ENCODE data around the gene ACBD3.
A peak's percentile ranks its signal among the peaks of the same experiment; 100 is the strongest.

The ACBD3 gene

DNA sequence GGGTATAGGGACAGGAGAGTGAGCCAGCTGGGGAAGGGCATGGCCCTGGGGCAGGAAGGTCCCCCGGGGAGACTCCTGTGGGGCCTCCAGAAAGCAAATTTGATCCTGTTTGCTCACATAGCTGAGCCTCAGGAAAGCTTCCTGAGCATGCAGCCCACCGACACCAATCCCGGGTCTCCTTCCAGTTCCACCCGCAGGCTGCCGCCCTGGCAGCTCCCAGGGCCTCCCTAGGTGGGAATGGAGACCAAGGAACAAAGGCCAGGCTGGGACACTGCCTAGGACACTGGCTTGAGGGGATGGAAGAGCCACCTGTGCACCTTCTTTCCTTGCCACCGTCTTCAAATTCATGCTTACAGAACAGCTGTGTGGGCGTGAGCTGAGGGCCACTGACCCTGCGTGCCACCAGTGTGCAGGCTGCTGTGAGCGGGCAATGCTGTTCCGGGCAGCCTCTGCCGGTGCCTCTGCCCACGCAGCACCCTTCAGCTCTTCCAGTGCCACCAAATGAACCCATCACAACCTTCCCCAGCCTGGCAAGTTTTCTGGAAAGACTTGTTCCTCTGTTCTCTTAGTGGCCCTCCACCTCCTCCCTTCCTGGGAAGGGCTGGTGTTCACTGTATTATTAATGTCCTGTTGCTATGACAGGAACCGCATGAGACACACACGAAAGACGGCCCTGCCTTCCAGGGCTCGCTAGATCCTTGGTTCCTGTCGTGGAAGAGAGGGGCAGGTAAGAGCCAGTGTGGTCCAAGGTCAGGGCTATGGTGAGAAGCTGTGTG is 53.6 kb downstream of the ACBD3 start:
- H3K9me3 ChIP-seq (ENCODE audit: control insufficient read depth in 1 of 2, low read length in 2 of 2), result no peaks in the 10 kb centered on the region
- no peak overlapping the region for H3K27ac ChIP-seq (ENCODE audit: low read length)
- no peaks in the 10 kb centered on the region for H3K27me3 ChIP-seq (ENCODE audit: low read depth, low read length)
- H3K36me3 ChIP-seq (ENCODE audit: control insufficient read depth in 1 of 2, insufficient read depth in 2 of 2, low read length in 2 of 2), result no peaks in the 10 kb centered on the region
- no peak overlapping the region for H3K4me3 ChIP-seq (ENCODE audit: low read depth in 1 of 2, low read length in 2 of 2)
- H3K4me1 ChIP-seq (ENCODE audit: control insufficient read depth in 1 of 2, insufficient read depth in 2 of 2, low read length in 2 of 2), result peaks cover 6 to 15% of the 10 kb centered on the region in 2 donors

DNA sequence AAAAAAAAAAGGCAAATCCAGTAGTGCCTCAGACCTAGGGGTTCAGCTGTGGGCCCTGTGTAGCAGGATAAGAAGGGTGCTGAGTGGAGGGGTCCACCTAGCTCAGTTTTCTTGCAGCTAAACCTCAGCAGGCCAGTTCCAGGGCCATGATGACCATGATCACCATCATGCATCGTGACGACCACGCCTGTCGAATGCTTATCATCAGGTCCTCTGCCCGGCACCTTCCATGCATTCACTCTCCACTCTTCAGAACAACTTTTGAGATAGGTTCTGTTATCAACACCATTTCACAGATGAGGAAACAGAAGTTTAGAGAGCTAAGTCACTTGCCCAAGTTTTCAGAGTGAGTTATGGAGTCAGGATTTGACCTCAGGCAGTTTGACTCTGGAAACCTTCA is 54.9 kb downstream of the ACBD3 start:
- H3K9me3 ChIP-seq (ENCODE audit: control insufficient read depth in 1 of 2, low read length in 2 of 2), result no peaks in the 10 kb centered on the region
- no peak overlapping the region for H3K4me3 ChIP-seq (ENCODE audit: low read depth in 1 of 2, low read length in 2 of 2)
- peaks cover 6 to 15% of the 10 kb centered on the region in 2 donors for H3K4me1 ChIP-seq (ENCODE audit: control insufficient read depth in 1 of 2, insufficient read depth in 2 of 2, low read length in 2 of 2)
- no peak overlapping the region for H3K27ac ChIP-seq (ENCODE audit: low read length)
- H3K27me3 ChIP-seq (ENCODE audit: low read depth, low read length), result no peaks in the 10 kb centered on the region
- H3K36me3 ChIP-seq (ENCODE audit: control insufficient read depth in 1 of 2, insufficient read depth in 2 of 2, low read length in 2 of 2), result no peaks in the 10 kb centered on the region

DNA sequence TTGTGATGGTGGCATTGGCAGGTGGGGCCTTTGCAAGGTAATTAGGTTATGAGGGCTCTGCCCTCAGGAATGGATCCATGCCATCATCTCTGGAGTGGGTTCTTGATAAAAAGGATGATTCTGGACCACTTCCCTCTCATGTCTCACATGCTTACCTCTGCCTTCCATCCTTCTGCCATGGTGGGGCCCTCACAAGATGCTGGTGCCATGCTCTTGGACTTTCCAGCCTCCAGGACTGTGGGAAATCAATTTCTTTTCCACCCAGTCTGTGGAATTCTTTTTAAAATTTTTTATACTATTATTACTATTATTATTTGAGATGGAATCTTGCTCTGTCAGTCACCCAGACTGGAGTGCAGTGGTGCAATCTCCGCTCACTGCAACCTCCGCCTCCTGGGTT is 57.3 kb downstream of the ACBD3 start:
- Histone ChIP-seq H3K27ac (ENCODE audit: low read length) (no peak overlapping the region), H3K4me3 (ENCODE audit: low read depth in 1 of 2, low read length in 2 of 2) (no peak overlapping the region), H3K36me3 (ENCODE audit: control insufficient read depth in 1 of 2, insufficient read depth in 2 of 2, low read length in 2 of 2) (no peaks in the 10 kb centered on the region), H3K4me1 (ENCODE audit: control insufficient read depth in 1 of 2, insufficient read depth in 2 of 2, low read length in 2 of 2) (no peaks in the 10 kb centered on the region), H3K9me3 (ENCODE audit: control insufficient read depth in 1 of 2, low read length in 2 of 2) (no peaks in the 10 kb centered on the region), H3K27me3 (ENCODE audit: low read depth, low read length) (no peaks in the 10 kb centered on the region)

DNA sequence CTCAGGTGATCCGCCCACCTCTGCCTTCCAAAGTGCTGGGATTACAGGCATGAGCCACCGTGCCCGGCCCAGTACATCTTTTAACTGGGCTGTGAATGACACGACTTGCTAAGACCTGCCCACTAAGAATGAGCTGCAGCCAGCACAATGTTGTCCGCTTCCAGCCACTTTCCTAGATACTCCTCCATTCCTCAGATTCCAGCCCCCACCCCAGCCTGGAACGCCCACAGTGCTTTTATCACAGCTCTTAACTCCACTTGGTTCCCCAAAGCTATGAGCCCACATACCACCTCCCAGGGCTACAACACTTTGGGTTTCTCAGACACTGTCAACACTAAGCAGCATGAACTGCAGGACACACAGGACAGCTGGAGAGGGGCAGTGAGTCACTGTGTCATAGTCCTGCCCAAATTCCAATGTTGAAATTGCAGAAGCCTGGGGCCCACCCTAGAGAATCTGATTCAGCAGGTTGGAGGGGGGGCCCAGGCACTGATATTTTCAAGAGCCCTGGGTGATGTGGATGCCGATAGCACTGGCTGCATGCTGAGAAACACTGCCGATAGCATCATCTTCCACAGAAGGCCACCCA is 58.0 kb downstream of the ACBD3 start:
- H3K4me1 ChIP-seq (ENCODE audit: control insufficient read depth in 1 of 2, insufficient read depth in 2 of 2, low read length in 2 of 2), result no peaks in the 10 kb centered on the region
- no peaks in the 10 kb centered on the region for H3K27me3 ChIP-seq (ENCODE audit: low read depth, low read length)
- H3K36me3 ChIP-seq (ENCODE audit: control insufficient read depth in 1 of 2, insufficient read depth in 2 of 2, low read length in 2 of 2), result no peaks in the 10 kb centered on the region
- H3K27ac ChIP-seq (ENCODE audit: low read length), result peak overlapping the region; percentile 49
- H3K4me3 ChIP-seq (ENCODE audit: low read depth in 1 of 2, low read length in 2 of 2), result no peak overlapping the region
- H3K9me3 ChIP-seq (ENCODE audit: control insufficient read depth in 1 of 2, low read length in 2 of 2), result no peaks in the 10 kb centered on the region

DNA sequence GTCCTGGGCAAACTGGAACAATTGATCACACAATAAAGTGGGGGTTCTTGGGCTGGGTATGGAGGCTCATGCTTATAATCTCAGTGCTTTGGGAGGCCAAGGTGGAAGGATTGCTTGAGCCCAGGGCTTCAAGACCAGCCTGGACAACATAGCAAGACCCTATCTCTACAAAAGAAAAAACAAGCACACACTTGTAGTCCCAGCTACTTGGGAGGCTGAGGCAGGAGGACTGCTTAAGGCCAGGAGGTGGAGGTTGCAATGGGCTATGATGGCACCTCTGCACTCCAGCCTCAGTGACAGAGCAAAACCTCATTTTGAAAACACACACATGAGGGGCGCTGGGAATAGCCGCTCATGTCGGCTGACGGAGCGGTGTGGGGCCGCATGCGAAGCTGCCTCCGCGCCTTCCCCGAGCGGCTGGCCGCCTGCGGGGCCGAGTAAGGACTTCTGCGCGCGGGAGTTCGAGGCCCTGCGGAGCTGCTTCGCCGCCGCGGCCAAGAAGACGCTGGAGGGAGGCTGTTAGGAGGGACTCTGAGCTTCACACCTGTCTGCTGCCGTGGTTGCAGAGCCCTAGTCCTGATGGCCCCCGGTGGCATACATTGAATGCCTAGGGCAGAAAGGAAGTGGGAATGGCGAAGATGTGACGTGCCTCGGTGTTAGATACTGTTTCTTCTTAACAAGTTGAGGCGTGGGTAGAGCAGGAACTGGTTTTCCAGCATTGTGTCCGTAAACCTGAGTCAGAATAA is 59.5 kb downstream of the ACBD3 start:
- H3K9me3 ChIP-seq (ENCODE audit: control insufficient read depth in 1 of 2, low read length in 2 of 2), result no peaks in the 10 kb centered on the region
- H3K4me1 ChIP-seq (ENCODE audit: control insufficient read depth in 1 of 2, insufficient read depth in 2 of 2, low read length in 2 of 2), result no peaks in the 10 kb centered on the region
- H3K27ac ChIP-seq (ENCODE audit: low read length), result peak overlapping the region; percentile 49
- H3K36me3 ChIP-seq (ENCODE audit: control insufficient read depth in 1 of 2, insufficient read depth in 2 of 2, low read length in 2 of 2), result no peaks in the 10 kb centered on the region
- H3K4me3 ChIP-seq (ENCODE audit: low read depth in 1 of 2, low read length in 2 of 2), result no peak overlapping the region
- H3K27me3 ChIP-seq (ENCODE audit: low read depth, low read length), result no peaks in the 10 kb centered on the region

DNA sequence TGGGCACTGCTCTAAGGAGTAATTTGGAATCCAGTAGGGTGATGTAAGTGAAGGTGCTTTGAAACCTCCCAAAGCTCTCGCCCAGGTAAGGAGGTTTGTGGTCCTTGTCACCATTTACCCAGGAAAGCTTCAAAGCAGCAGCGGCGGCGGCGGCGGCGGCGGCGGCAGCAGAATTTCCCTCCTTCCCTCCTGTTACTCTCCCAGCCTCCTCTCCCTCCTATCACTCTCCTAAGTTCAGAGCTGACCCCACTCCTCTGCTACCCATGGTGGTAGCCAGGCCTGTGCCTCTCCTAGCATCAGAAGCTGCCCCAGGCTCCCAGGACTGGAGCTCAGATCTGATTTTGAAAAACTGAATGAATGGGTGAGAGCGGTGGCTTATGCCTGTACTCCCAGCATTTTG is 60.7 kb downstream of the ACBD3 start:
- no peaks in the 10 kb centered on the region for H3K9me3 ChIP-seq (ENCODE audit: control insufficient read depth in 1 of 2, low read length in 2 of 2)
- no peaks in the 10 kb centered on the region for H3K36me3 ChIP-seq (ENCODE audit: control insufficient read depth in 1 of 2, insufficient read depth in 2 of 2, low read length in 2 of 2)
- H3K4me1 ChIP-seq (ENCODE audit: control insufficient read depth in 1 of 2, insufficient read depth in 2 of 2, low read length in 2 of 2), result no peaks in the 10 kb centered on the region
- H3K27ac ChIP-seq (ENCODE audit: low read length), result no peak overlapping the region
- H3K27me3 ChIP-seq (ENCODE audit: low read depth, low read length), result no peaks in the 10 kb centered on the region
- no peak overlapping the region for H3K4me3 ChIP-seq (ENCODE audit: low read depth in 1 of 2, low read length in 2 of 2)

DNA sequence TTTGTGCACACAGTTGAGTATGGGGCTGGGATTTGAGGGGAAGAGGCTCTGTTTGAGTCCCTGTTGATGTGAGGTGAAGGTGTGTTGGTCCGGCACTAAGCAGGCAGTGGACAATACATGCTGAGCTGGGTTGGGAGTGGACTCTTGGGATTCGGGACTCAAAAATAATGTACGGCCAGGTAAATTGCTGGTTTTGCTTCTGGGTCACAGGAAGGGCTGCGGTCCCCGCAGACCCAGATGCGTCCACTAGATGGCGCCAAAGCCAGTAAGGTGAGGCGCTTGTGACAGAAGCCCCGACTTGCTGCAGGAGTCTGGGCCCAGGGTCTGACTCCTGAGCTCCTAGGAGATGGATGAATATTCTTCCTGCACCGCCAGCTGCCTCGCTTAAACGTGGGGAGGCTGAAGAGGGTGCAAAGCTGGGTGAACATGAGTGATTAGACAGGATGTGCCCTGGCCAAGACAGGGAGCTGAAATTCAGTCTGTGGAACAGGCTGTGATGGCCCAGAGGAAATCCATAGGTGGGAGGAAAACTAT is 61.4 kb downstream of the ACBD3 start:
- Histone ChIP-seq H3K4me1 (ENCODE audit: control insufficient read depth in 1 of 2, insufficient read depth in 2 of 2, low read length in 2 of 2) (no peaks in the 10 kb centered on the region), H3K4me3 (ENCODE audit: low read depth in 1 of 2, low read length in 2 of 2) (no peak overlapping the region), H3K27ac (ENCODE audit: low read length) (no peak overlapping the region), H3K9me3 (ENCODE audit: control insufficient read depth in 1 of 2, low read length in 2 of 2) (no peaks in the 10 kb centered on the region), H3K27me3 (ENCODE audit: low read depth, low read length) (no peaks in the 10 kb centered on the region), H3K36me3 (ENCODE audit: control insufficient read depth in 1 of 2, insufficient read depth in 2 of 2, low read length in 2 of 2) (no peaks in the 10 kb centered on the region)

DNA sequence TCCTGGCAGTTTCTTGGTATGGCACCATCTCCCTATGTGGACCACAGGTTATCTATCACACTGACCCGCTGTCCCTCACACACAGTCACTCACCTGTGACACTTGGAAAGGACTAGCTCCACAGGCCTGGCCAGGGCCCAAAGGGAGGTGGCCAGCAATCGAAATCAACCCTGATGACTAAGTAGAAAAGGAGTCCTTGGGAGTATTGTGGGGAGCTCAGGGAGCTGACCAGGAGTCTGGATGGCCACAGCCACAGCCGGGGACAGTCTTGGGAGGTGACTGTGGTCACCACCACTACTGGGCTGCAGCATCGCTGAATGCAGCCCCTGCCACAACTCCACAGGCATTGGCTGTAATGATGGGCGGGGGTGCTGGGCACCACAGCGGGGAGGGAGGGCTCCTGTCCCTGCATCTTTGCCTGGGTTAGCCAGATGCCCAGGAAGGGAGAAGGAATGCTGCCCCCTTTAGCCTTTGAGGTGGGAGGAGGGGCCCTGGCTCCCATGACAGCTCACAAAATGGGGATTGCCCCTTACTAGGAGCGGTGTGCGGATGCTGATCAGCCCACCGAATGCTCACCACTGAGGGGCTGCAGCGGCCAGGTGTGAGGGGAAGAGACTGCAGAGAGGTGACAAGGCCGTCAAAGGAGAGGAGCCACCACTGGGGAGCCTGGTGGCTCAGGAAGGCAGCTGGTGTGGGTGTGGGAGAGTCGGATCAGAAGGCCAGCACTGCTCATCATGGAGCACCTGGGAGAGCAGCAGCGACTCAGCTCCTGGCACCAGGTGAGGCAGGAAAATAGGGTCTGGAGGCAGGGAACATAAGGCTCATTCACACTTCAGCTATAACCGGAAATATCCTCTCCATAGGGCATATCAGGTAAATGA is 62.7 kb downstream of the ACBD3 start:
- H3K4me1 ChIP-seq (ENCODE audit: control insufficient read depth in 1 of 2, insufficient read depth in 2 of 2, low read length in 2 of 2), result no peaks in the 10 kb centered on the region
- H3K27ac ChIP-seq (ENCODE audit: low read length), result no peak overlapping the region
- H3K4me3 ChIP-seq (ENCODE audit: low read depth in 1 of 2, low read length in 2 of 2), result no peak overlapping the region
- no peaks in the 10 kb centered on the region for H3K27me3 ChIP-seq (ENCODE audit: low read depth, low read length)
- H3K9me3 ChIP-seq (ENCODE audit: control insufficient read depth in 1 of 2, low read length in 2 of 2), result no peaks in the 10 kb centered on the region
- no peaks in the 10 kb centered on the region for H3K36me3 ChIP-seq (ENCODE audit: control insufficient read depth in 1 of 2, insufficient read depth in 2 of 2, low read length in 2 of 2)

DNA sequence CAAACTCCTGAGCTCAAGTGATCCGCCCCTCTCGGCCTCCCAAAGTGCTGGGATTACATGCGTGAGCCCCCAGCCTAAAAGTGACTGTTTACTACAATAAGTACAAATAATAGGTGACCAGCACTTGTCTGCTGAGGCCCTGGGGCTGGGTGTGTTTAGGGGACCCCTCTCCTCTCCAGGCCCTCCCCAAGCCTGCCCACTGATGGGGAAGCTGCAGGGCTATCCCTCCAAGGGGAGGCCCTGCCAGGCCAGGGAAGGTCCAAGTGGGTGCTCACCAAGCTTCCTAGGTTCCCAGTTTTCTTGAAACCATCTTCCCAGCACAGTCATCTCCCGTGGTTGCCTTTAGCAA is 63.4 kb downstream of the ACBD3 start:
- Histone ChIP-seq H3K4me3 (ENCODE audit: low read depth in 1 of 2, low read length in 2 of 2) (no peak overlapping the region), H3K27ac (ENCODE audit: low read length) (no peak overlapping the region), H3K4me1 (ENCODE audit: control insufficient read depth in 1 of 2, insufficient read depth in 2 of 2, low read length in 2 of 2) (no peaks in the 10 kb centered on the region), H3K27me3 (ENCODE audit: low read depth, low read length) (no peaks in the 10 kb centered on the region), H3K36me3 (ENCODE audit: control insufficient read depth in 1 of 2, insufficient read depth in 2 of 2, low read length in 2 of 2) (no peaks in the 10 kb centered on the region), H3K9me3 (ENCODE audit: control insufficient read depth in 1 of 2, low read length in 2 of 2) (no peaks in the 10 kb centered on the region)

DNA sequence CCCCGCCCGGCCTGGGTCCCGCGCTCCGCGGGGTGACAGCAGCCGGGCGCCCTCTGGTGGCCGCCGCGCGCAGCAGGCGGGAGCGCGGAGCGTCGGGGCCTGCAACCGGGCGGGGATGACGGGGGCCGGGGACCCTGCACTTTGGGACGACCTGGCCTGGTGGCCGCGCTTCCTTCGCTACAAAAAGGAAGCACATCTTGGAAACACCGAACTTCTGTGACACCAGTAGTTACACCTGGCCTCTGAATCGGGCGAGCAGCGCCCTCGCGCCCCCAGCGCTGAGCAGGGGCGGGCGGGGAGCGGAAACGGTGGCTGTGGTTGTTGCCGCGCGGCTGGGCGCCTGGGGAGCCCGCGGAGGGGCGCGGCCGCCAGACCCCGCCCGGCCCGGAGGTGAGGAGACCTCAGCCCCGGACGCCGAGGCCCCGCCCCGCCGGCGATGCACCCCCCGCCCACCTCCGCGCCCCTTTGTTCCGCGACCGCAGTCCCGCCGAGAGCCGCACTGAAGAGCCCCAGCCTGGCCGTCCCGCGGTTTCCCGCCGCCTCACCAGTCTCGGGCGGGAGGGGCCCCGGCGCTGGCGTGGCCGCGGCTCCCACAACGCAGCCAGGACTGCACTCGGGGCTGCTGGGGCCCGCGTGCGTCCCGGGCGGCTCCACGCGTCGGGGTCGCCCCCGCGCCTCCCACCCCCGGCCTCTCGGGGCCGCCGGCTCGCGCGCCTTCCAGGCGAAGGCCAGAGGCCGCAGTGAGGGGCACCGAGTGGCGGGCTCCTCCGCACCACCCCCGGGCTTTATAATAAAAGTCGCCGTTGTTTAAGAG is 64.7 kb downstream of the ACBD3 start:
- Histone ChIP-seq H3K36me3 (ENCODE audit: control insufficient read depth in 1 of 2, insufficient read depth in 2 of 2, low read length in 2 of 2) (no peaks in the 10 kb centered on the region), H3K9me3 (ENCODE audit: control insufficient read depth in 1 of 2, low read length in 2 of 2) (no peaks in the 10 kb centered on the region), H3K4me3 (ENCODE audit: low read depth in 1 of 2, low read length in 2 of 2) (peak overlapping the region; percentile 50 to 67), H3K27me3 (ENCODE audit: low read depth, low read length) (no peaks in the 10 kb centered on the region), H3K27ac (ENCODE audit: low read length) (no peak overlapping the region), H3K4me1 (ENCODE audit: control insufficient read depth in 1 of 2, insufficient read depth in 2 of 2, low read length in 2 of 2) (no peaks in the 10 kb centered on the region)

All from muscle layer of duodenum (tissue), 2 donors.